ENCODE data around the gene SEPTIN12.

- TF ChIP-seq CTCF (IDR thresholded peaks at IDR 0.05) (no peak), EZH2 (IDR thresholded peaks at IDR 0.05; ENCODE audit: borderline replicate concordance, insufficient read depth, low read depth, low read length, poor library complexity, severe bottlenecking) (no peak)
Measured at GRCh38 chr16:4749700-4750257, 38.4 kb downstream of the SEPTIN12 start.

Measured in B cell (primary cell).